BE2C (cell line): ENCODE results near the gene ADPRH. TPM values are rescaled to one million over a fixed set of nuclear protein-coding genes. Genes with fewer than 3 reads are reported as not detected.

ENCODE experiments used
- DNase-seq: peaks from one replicate; pipeline ENCODE4 v3.0.0-alpha.2; 2020
- H3K27me3 ChIP-seq: fragments of 250-450 bp; sonication (Bioruptor Pico); 2 replicates; pipeline ENCODE4 v1.5.1; 2020; ENCODE audit warnings: mild to moderate bottlenecking
- H3K36me3 ChIP-seq: fragments of 250-450 bp; sonication (Bioruptor Pico); 2 replicates; pipeline ENCODE4 v1.5.1; 2020; ENCODE audit warnings: mild to moderate bottlenecking
- H3K4me1 ChIP-seq: fragments of 250-450 bp; sonication (Bioruptor Pico); 2 replicates; pipeline ENCODE4 v1.5.1; 2020
- H3K4me3 ChIP-seq: 2 replicates; pipeline ENCODE4 v1.5.1; 2011; ENCODE audit warnings: low read depth, low read length
- H3K9me3 ChIP-seq: fragments of 250-450 bp; sonication (Bioruptor Pico); 2 replicates; pipeline ENCODE4 v1.5.1; 2020
- polyA plus RNA-seq: library from polyadenylated mRNA; unstranded; fragments of >200 nt; gene quantifications from one replicate; pipeline ENCODE4 v1.2.1, GENCODE V29; 2012; ENCODE audit warnings: low read depth, missing spikeins; ENCODE audit not compliant: insufficient read length, insufficient read depth
- TF ChIP-seq, protein P1 (sequence below): IDR thresholded peaks from 2 replicates; pipeline ENCODE4 v1.5.1; 2012; ENCODE audit warnings: mild to moderate bottlenecking, low read depth, low read length

Gene ADPRH
- polyA plus RNA-seq: 2.7 TPM

DNA sequence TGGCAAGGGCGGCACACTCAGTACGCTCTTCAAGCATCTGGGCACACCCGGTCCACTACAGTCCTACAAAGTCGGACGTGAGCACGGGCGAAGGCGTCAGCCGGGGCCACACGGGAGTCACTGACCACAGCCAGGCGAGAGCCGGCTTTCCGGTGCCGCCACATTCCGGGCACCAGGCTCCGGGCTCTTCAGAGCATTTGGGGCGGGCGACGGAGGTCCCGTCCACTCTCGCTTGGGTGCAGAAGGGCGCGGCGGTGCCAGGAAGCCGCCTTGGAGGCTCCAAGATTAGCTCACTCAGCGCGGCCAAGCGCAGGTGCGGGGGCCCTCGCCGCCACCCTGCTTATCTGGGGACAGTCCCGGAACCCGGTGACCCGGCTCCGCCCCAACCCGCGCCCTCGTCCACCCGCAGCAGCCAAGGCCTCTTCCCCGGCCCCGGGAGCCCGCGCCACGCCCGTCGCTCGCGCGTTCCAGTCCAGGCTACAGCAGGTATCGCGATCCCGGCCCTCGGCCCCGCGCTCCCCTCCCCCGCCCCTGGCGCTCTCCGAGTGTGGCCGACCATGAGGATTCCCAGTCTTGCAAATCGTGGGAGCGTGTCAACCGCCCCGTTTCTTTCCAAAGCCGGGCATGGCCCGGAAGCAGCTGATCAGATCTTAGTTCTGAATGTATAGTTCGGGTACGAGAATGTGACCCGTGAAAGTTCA is at the start of gene ADPRH:
Gene ADPRH, plus strand, starts transcription at position 127 of the 701 bp plus-strand sequence. CDS start 2,678 bp downstream, outside the sequence.
- Histone ChIP-seq H3K9me3 (no peaks in the 10 kb centered on the region), H3K27me3 (no peaks in the 10 kb centered on the region), H3K4me3 (peak within 1 kb of the TSS; percentile 57), H3K4me1 (no peaks in the 10 kb centered on the region), H3K36me3 (no peaks in the 10 kb centered on the region)
- DNase-seq: peak; percentile 74
- TF ChIP-seq, protein P1, sequence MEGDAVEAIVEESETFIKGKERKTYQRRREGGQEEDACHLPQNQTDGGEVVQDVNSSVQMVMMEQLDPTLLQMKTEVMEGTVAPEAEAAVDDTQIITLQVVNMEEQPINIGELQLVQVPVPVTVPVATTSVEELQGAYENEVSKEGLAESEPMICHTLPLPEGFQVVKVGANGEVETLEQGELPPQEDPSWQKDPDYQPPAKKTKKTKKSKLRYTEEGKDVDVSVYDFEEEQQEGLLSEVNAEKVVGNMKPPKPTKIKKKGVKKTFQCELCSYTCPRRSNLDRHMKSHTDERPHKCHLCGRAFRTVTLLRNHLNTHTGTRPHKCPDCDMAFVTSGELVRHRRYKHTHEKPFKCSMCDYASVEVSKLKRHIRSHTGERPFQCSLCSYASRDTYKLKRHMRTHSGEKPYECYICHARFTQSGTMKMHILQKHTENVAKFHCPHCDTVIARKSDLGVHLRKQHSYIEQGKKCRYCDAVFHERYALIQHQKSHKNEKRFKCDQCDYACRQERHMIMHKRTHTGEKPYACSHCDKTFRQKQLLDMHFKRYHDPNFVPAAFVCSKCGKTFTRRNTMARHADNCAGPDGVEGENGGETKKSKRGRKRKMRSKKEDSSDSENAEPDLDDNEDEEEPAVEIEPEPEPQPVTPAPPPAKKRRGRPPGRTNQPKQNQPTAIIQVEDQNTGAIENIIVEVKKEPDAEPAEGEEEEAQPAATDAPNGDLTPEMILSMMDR: no peak

DNA sequence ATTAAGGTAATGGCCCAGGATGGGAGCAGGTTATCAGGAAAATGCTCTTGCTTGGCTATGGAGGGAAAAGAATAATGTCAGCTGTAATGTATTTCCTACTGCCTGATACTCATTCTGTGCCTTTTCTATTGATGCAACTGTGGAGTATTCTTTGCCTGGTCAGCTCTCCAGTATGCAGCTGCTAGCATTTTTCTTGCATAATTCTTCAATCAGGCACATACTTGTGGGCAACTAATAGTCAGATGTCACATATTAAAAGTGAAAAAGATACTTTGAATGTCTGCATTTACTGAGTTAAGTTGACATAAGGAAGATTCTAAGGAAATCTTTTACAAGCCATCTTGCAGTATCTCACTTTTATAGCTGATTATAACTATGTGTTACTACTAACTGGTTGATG is 49.4 kb upstream of the ADPRH start:
- peaks cover 4% of the 10 kb centered on the region for H3K36me3 ChIP-seq
- TF ChIP-seq, protein P1: no peak
- peaks cover 6% of the 10 kb centered on the region; the same call in 1 of the 2 replicates for H3K4me1 ChIP-seq
- DNase-seq: no peak
- no peaks in the 10 kb centered on the region for H3K27me3 ChIP-seq
- no peaks in the 10 kb centered on the region for H3K9me3 ChIP-seq
- no peak overlapping the region for H3K4me3 ChIP-seq

DNA sequence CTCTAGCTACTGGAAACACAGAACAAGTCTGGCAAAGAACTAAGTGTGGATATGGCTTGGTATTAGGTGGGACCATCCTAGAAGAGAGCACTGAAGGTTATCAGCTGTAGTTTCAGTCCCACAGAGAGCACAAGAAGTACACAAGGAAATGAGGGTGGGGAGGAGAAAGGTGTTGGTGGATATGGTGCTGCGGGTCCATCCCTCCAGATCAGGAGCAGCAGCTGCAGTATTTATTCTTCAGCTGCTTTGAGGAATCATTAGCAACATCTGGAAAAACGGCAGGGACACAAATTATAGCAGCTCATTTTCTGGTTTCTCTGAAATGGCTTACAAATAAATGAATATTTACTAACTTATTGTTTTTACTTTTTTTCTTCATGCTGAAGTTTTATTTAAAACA is 48.8 kb upstream of the ADPRH start:
- Histone ChIP-seq H3K9me3 (no peaks in the 10 kb centered on the region), H3K27me3 (no peaks in the 10 kb centered on the region), H3K4me1 (peaks cover under 1% of the 10 kb centered on the region; the same call in 1 of the 2 replicates), H3K36me3 (no peaks in the 10 kb centered on the region), H3K4me3 (no peak overlapping the region)
- TF ChIP-seq, protein P1: no peak
- no peak for DNase-seq

DNA sequence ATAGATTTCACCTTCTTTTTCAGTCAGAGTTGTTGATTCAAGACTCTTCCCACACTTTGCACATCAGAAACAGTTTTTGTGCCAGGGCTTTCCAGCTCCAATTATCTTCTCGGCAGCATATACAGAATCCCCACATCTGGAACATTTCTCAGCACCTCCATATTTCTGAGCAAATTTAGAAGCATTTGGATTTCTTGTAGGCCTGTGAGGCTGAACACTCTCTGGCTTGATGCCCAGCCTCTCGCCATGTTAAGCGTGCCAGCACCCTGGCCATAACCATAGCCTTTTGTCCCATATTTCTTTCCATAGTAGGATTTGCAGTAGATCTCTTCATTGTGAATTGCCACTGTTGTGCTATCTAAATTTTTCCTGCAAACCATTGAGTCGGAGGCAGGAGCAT is 48.1 kb upstream of the ADPRH start:
- Histone ChIP-seq H3K9me3 (no peaks in the 10 kb centered on the region), H3K36me3 (no peaks in the 10 kb centered on the region), H3K4me1 (no peaks in the 10 kb centered on the region), H3K4me3 (no peak overlapping the region), H3K27me3 (no peaks in the 10 kb centered on the region)
- DNase-seq: no peak
- TF ChIP-seq, protein P1: no peak

DNA sequence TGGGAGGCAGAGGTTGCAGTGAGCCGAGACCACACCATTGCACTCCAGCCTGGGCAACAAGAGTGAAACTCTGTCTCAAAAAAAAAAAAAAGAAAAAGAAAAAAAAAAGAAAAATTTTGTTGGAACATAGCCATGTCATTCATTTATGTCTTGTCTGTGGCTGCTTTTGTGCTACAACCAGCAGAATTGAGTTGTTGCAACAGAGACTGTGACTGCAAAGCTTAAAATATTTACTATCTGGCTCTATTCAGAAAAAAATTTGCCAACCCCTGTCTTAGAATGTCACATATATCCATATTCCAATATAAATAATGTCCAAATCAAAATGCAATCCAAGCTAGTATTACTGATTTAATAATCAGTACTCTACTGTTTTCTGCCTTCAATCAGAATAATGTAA is 45.0 kb upstream of the ADPRH start:
- H3K4me3 ChIP-seq: no peak overlapping the region
- H3K36me3 ChIP-seq: no peaks in the 10 kb centered on the region
- no peaks in the 10 kb centered on the region for H3K9me3 ChIP-seq
- TF ChIP-seq, protein P1: no peak
- no peaks in the 10 kb centered on the region for H3K4me1 ChIP-seq
- DNase-seq: no peak
- no peaks in the 10 kb centered on the region for H3K27me3 ChIP-seq

DNA sequence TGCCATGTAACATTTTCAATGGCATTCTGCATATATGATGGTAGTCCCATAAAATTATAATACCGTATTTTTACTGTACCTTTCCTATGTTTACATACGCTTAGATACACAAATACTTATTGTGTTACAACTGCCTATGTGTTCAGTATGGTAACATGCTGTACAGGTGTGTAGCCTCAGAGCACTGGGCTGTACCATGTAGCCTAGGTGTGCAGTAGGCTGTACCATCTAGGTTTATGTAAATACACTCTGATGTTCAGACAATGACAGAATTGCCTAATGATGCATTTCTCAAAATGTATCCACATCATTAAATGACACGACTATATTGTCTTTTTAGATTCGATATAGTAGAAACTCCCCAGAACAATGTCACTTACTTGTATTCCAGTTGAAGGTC is 42.5 kb upstream of the ADPRH start:
- TF ChIP-seq, protein P1: no peak
- no peaks in the 10 kb centered on the region for H3K4me1 ChIP-seq

More for the DNA sequence above, 42.5 kb upstream of the ADPRH start:
- DNase-seq: no peak
- H3K36me3 ChIP-seq: no peaks in the 10 kb centered on the region
- no peaks in the 10 kb centered on the region for H3K27me3 ChIP-seq
- no peak overlapping the region for H3K4me3 ChIP-seq
- no peaks in the 10 kb centered on the region for H3K9me3 ChIP-seq
